OCI-LY3 (cell line): ENCODE data around the gene DENND2A.
"Not testable (repeated sequence)": the region's sequence is repeated elsewhere in the genome, so short reads cannot be mapped to it uniquely, and the experiment has no call there.

Source experiments
- H2AFZ ChIP-seq: fragments of 200-600, 300-600 bp; shearing (Covaris generic); 2 replicates; pipeline ENCODE4 v1.6.0; 2014; ENCODE audit warnings: antibody characterized with exemption, low read depth, low read length
- H3K27ac ChIP-seq: fragments of 200-600, 300-600 bp; sonication (generic); 2 replicates; pipeline ENCODE4 v1.5.1; 2014; ENCODE audit warnings: mild to moderate bottlenecking, low read length, moderate library complexity, mixed read lengths
- H3K27me3 ChIP-seq: fragments of 200-600, 300-600 bp; sonication (generic); 2 replicates; pipeline ENCODE4 v1.6.1; 2014; ENCODE audit warnings: low read depth, low read length, mixed read lengths
- H3K36me3 ChIP-seq: fragments of 200-600, 300-600 bp; sonication (generic); replicated peaks from 2 replicates; pipeline ENCODE3; 2014; ENCODE audit warnings: low read depth, low read length, mixed read lengths
- H3K4me1 ChIP-seq: fragments of 300-600, 200-600 bp; sonication (generic); 2 replicates; pipeline ENCODE4 v1.6.1; 2014; ENCODE audit warnings: low read length, mixed read lengths
- H3K4me2 ChIP-seq: fragments of 200-600, 300-600 bp; sonication (generic); 2 replicates; pipeline ENCODE4 v1.6.1; 2014; ENCODE audit warnings: low read length, mixed read lengths
- H3K4me3 ChIP-seq: fragments of 300-600, 200-600 bp; sonication (generic); 2 replicates; pipeline ENCODE4 v1.5.1; 2014; ENCODE audit warnings: antibody characterized with exemption, mild to moderate bottlenecking, low read length, moderate library complexity
- H3K79me2 ChIP-seq: fragments of 300-600, 200-600 bp; shearing (Covaris generic); 2 replicates; pipeline ENCODE4 v1.6.1; 2014; ENCODE audit warnings: mild to moderate bottlenecking, low read length, mixed read lengths
- H3K9ac ChIP-seq: fragments of 300-600, 200-600 bp; shearing (Covaris generic); 2 replicates; pipeline ENCODE4 v1.6.0; 2014; ENCODE audit warnings: mild to moderate bottlenecking, low read length, moderate library complexity
- H3K9me3 ChIP-seq: fragments of 200-600, 300-600 bp; shearing (Covaris generic); 2 replicates; pipeline ENCODE4 v1.6.1; 2014; ENCODE audit warnings: low read length, mixed read lengths; ENCODE audit not compliant: insufficient read depth
- H4K20me1 ChIP-seq: fragments of 200-600, 300-600 bp; sonication (generic); 2 replicates; pipeline ENCODE4 v1.6.1; 2016; ENCODE audit warnings: low read length, mixed read lengths; ENCODE audit not compliant: insufficient read depth
- EZH2phosphoT487 ChIP-seq: fragments of 200-600 bp; shearing (Covaris generic); IDR thresholded peaks from 2 replicates; pipeline ENCODE4 v1.6.1; 2018; ENCODE audit warnings: antibody characterized with exemption, mixed run types, low read depth
- TF ChIP-seq, protein P1 (sequence below): fragments of 200-600, 300-600 bp; sonication (generic); IDR thresholded peaks from 2 replicates; pipeline ENCODE4 v1.5.1; 2014; ENCODE audit warnings: antibody characterized with exemption, low read length, low read depth

The DENND2A gene

GRCh38 chr7:140562926-140563481 is 77.6 kb downstream of the DENND2A start:
- Histone ChIP-seq H3K27me3 (peaks cover 13% of the 10 kb centered on the region; the same call in 1 of the 2 replicates), H3K9ac (no peak overlapping the region), H3K79me2 (no peaks in the 10 kb centered on the region), H3K27ac (no peak overlapping the region), H4K20me1 (no peaks in the 10 kb centered on the region), H3K4me3 (no peak overlapping the region), H2AFZ (no peak overlapping the region), H3K9me3 (no peaks in the 10 kb centered on the region), H3K36me3 (no peaks in the 10 kb centered on the region), H3K4me2 (no peak overlapping the region), H3K4me1 (no peaks in the 10 kb centered on the region)
- TF ChIP-seq, protein P1, sequence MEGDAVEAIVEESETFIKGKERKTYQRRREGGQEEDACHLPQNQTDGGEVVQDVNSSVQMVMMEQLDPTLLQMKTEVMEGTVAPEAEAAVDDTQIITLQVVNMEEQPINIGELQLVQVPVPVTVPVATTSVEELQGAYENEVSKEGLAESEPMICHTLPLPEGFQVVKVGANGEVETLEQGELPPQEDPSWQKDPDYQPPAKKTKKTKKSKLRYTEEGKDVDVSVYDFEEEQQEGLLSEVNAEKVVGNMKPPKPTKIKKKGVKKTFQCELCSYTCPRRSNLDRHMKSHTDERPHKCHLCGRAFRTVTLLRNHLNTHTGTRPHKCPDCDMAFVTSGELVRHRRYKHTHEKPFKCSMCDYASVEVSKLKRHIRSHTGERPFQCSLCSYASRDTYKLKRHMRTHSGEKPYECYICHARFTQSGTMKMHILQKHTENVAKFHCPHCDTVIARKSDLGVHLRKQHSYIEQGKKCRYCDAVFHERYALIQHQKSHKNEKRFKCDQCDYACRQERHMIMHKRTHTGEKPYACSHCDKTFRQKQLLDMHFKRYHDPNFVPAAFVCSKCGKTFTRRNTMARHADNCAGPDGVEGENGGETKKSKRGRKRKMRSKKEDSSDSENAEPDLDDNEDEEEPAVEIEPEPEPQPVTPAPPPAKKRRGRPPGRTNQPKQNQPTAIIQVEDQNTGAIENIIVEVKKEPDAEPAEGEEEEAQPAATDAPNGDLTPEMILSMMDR = no peak
- no peak for TF ChIP-seq EZH2phosphoT487

- Histone ChIP-seq H3K27me3 (peaks cover 13% of the 10 kb centered on the region; the same call in 1 of the 2 replicates), H2AFZ (no peak overlapping the region), H3K9ac (no peak overlapping the region), H3K9me3 (no peaks in the 10 kb centered on the region), H3K27ac (no peak overlapping the region), H3K36me3 (no peaks in the 10 kb centered on the region), H3K4me3 (no peak overlapping the region), H3K4me1 (no peaks in the 10 kb centered on the region), H3K4me2 (no peak overlapping the region), H4K20me1 (no peaks in the 10 kb centered on the region), H3K79me2 (no peaks in the 10 kb centered on the region)
- TF ChIP-seq, protein P1 = no peak
- no peak for TF ChIP-seq EZH2phosphoT487
Measured at GRCh38 chr7:140559410-140559809, 81.2 kb downstream of the DENND2A start.

GRCh38 chr7:140557809-140558518 is 82.6 kb downstream of the DENND2A start:
- Histone ChIP-seq H3K9me3 (no peaks in the 10 kb centered on the region), H3K27ac (no peak overlapping the region), H3K4me2 (no peak overlapping the region), H2AFZ (no peak overlapping the region), H3K27me3 (peaks cover 9% of the 10 kb centered on the region; the same call in 1 of the 2 replicates), H3K9ac (no peak overlapping the region), H3K79me2 (no peaks in the 10 kb centered on the region), H4K20me1 (no peaks in the 10 kb centered on the region), H3K36me3 (no peaks in the 10 kb centered on the region), H3K4me3 (no peak overlapping the region), H3K4me1 (no peaks in the 10 kb centered on the region)
- TF ChIP-seq, protein P1 = no peak
- no peak for TF ChIP-seq EZH2phosphoT487

GRCh38 chr7:140557069-140557468 is 83.5 kb downstream of the DENND2A start:
- no peaks in the 10 kb centered on the region for H3K79me2 ChIP-seq
- H3K27me3 ChIP-seq = 0 out of 2 replicates have a peak, but pooled peaks cover 6% of the 10 kb centered on the region
- no peaks in the 10 kb centered on the region for H3K36me3 ChIP-seq
- H3K4me1 ChIP-seq = no peaks in the 10 kb centered on the region
- H3K9ac ChIP-seq = no peak overlapping the region
- no peaks in the 10 kb centered on the region for H4K20me1 ChIP-seq
- no peaks in the 10 kb centered on the region for H3K9me3 ChIP-seq
- H3K4me3 ChIP-seq = no peak overlapping the region
- no peak overlapping the region for H2AFZ ChIP-seq
- H3K4me2 ChIP-seq = no peak overlapping the region
- TF ChIP-seq, protein P1 = no peak
- TF ChIP-seq EZH2phosphoT487 = no peak
- H3K27ac ChIP-seq = no peak overlapping the region

DNA sequence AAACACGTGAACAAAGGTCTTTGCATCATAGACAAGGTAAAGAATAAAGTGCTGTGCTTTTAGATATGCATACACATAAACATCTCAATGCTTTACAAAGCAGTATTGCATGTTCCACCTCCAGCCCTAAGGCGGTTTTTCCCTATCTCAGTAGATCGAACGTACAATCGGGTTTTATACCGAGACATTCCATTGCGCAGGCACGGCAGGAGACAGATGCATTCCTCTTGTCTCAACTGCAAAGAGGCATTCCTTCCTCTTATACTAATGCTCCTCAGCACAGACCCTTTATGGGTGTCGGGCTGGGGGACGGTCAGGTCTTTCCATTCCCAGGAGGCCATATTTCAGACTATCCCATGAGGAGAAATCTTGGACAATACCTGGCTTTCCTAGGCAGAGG is 87.4 kb downstream of the DENND2A start:
- not testable (repeated sequence) for H3K9ac ChIP-seq, H3K36me3 ChIP-seq, H3K4me1 ChIP-seq, H3K9me3 ChIP-seq, H3K27me3 ChIP-seq, H3K4me2 ChIP-seq, H3K27ac ChIP-seq, H3K79me2 ChIP-seq, H2AFZ ChIP-seq, H4K20me1 ChIP-seq, H3K4me3 ChIP-seq
